Loucy (cell line): Measurements from ENCODE around the gene CLCN6.

Experiments
- H2AFZ ChIP-seq: fragments of 200-600 bp; sonication (generic); 2 replicates; pipeline ENCODE4 v1.6.0; 2016; ENCODE audit warnings: antibody characterized with exemption, mild to moderate bottlenecking, low read length, moderate library complexity
- H3F3A ChIP-seq: fragments of 200-600 bp; 2 replicates; pipeline ENCODE4 v1.6.0; 2016; ENCODE audit warnings: antibody characterized with exemption, low read depth, mild to moderate bottlenecking
- H3K27me3 ChIP-seq: fragments of 200-600 bp; sonication (generic); 2 replicates; pipeline ENCODE4 v1.6.1; 2014; ENCODE audit warnings: low read length, mild to moderate bottlenecking; ENCODE audit not compliant: insufficient read depth, poor library complexity, severe bottlenecking
- H3K36me3 ChIP-seq: fragments of 200-600 bp; sonication (generic); 2 replicates; pipeline ENCODE4 v1.6.1; 2016; ENCODE audit warnings: low read length; ENCODE audit not compliant: insufficient read depth
- H3K4me1 ChIP-seq: fragments of 200-600 bp; sonication (generic); 2 replicates; pipeline ENCODE4 v1.5.1; 2014; ENCODE audit warnings: low read length, mild to moderate bottlenecking; ENCODE audit not compliant: insufficient read depth, poor library complexity, severe bottlenecking
- H3K4me2 ChIP-seq: fragments of 200-600 bp; sonication (generic); 2 replicates; pipeline ENCODE4 v1.6.0; 2014; ENCODE audit warnings: antibody characterized with exemption, low read length, low read depth, mild to moderate bottlenecking; ENCODE audit not compliant: poor library complexity, severe bottlenecking
- H3K4me3 ChIP-seq: fragments of 200-600 bp; sonication (generic); 2 replicates; pipeline ENCODE4 v1.5.1; 2014; ENCODE audit warnings: low read length, mild to moderate bottlenecking, mixed read lengths; ENCODE audit not compliant: poor library complexity, severe bottlenecking
- H3K79me2 ChIP-seq: fragments of 200-600 bp; sonication (generic); 2 replicates; pipeline ENCODE4 v1.6.1; 2014; ENCODE audit warnings: low read length; ENCODE audit not compliant: insufficient read depth
- H3K9ac ChIP-seq: fragments of 200-600 bp; sonication (generic); 2 replicates; pipeline ENCODE4 v1.6.0; 2014; ENCODE audit warnings: mild to moderate bottlenecking, low read depth, low read length, moderate library complexity; ENCODE audit not compliant: poor library complexity, severe bottlenecking
- H3K9me2 ChIP-seq: fragments of 200-600 bp; sonication (generic); replicated peaks from 2 replicates; pipeline ENCODE4 v1.6.1; 2016; ENCODE audit warnings: low read depth, low read length, mixed read lengths
- H3K9me3 ChIP-seq: fragments of 200-600 bp; sonication (generic); 2 replicates; pipeline ENCODE4 v1.6.1; 2014; ENCODE audit warnings: mild to moderate bottlenecking, antibody characterized with exemption, low read length, low read depth; ENCODE audit not compliant: insufficient read depth
- H4K20me1 ChIP-seq: fragments of 200-600 bp; sonication (generic); 2 replicates; pipeline ENCODE4 v1.6.0; 2014; ENCODE audit warnings: antibody characterized with exemption, low read length, mild to moderate bottlenecking; ENCODE audit not compliant: insufficient read depth, poor library complexity, severe bottlenecking
- EZH2phosphoT487 ChIP-seq: fragments of 200-600 bp; IDR thresholded peaks from 2 replicates; pipeline ENCODE4 v1.6.1; 2018; ENCODE audit warnings: antibody characterized with exemption, mild to moderate bottlenecking, moderate library complexity, borderline replicate concordance
- TF ChIP-seq, protein P1 (sequence below): fragments of 200-600 bp; sonication (generic); conservative IDR thresholded peaks from 2 replicates; pipeline ENCODE4 v1.5.1; 2014; ENCODE audit warnings: mild to moderate bottlenecking, antibody characterized with exemption, low read length

The CLCN6 gene

DNA sequence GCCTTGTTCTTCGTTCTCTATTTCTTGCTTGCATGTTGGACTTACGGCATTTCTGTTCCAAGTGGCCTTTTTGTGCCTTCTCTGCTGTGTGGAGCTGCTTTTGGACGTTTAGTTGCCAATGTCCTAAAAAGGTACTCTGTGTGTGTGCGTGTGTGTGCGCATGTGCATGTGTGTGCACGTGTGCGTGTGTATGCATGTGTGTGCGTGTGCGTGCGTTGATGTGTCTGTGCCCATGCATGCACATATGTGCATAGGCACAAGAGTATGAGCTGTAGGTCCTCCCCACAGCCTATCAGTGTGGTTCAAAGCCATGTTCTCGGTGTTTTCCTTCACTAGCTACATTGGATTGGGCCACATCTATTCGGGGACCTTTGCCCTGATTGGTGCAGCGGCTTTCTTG lies 27.9 kb downstream of the CLCN6 start:
- TF ChIP-seq, protein P1, sequence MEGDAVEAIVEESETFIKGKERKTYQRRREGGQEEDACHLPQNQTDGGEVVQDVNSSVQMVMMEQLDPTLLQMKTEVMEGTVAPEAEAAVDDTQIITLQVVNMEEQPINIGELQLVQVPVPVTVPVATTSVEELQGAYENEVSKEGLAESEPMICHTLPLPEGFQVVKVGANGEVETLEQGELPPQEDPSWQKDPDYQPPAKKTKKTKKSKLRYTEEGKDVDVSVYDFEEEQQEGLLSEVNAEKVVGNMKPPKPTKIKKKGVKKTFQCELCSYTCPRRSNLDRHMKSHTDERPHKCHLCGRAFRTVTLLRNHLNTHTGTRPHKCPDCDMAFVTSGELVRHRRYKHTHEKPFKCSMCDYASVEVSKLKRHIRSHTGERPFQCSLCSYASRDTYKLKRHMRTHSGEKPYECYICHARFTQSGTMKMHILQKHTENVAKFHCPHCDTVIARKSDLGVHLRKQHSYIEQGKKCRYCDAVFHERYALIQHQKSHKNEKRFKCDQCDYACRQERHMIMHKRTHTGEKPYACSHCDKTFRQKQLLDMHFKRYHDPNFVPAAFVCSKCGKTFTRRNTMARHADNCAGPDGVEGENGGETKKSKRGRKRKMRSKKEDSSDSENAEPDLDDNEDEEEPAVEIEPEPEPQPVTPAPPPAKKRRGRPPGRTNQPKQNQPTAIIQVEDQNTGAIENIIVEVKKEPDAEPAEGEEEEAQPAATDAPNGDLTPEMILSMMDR = no peak
- TF ChIP-seq EZH2phosphoT487 = no peak
- Histone ChIP-seq H3K9me3 (no peaks in the 10 kb centered on the region), H4K20me1 (no peaks in the 10 kb centered on the region), H3K4me3 (no peak overlapping the region), H3K4me1 (no peaks in the 10 kb centered on the region), H2AFZ (no peak overlapping the region), H3K9ac (no peak overlapping the region), H3F3A (no peaks in the 10 kb centered on the region), H3K36me3 (peaks cover 84% of the 10 kb centered on the region; the same call in 1 of the 2 replicates), H3K79me2 (no peaks in the 10 kb centered on the region), H3K9me2 (no peaks in the 10 kb centered on the region), H3K4me2 (no peak overlapping the region), H3K27me3 (no peaks in the 10 kb centered on the region)

DNA sequence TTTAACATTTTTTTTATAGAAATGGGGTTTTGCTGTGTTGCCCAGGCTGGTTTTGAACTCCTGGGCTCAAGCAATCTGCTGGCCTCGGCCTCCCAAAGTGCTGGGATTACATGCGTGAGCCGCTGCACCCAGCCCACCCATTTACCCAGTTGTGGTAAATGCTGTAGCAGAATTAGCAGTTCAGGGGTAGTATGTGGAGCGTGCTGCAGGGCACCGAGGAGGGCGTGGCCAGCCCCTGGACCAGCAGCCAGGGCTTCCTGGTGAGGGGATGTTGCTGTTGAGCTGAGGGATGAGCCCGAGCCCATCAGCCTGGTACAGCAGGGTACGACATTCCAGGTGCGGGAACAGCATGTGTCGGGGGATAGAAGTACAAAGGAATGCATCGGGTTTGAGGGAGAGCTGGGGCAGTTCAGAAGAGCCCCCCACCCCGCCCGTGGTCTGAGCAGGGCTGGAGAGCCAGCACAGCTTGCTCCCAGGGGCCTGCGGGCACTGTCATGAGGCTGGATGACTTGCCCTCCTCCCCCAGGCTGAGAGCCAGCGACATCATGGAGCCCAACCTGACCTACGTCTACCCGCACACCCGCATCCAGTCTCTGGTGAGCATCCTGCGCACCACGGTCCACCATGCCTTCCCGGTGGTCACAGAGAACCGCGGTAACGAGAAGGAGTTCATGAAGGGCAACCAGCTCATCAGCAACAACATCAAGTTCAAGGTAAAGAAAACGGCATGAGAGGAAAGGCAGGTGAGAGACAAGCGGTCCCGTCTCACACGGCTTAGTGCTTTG lies 29.6 kb downstream of the CLCN6 start:
- H3K9me2 ChIP-seq = no peaks in the 10 kb centered on the region
- H3K4me3 ChIP-seq = no peak overlapping the region
- no peak overlapping the region for H3K4me2 ChIP-seq
- H2AFZ ChIP-seq = no peak overlapping the region
- peaks cover 88% of the 10 kb centered on the region; the same call in 1 of the 2 replicates for H3K36me3 ChIP-seq
- H4K20me1 ChIP-seq = no peaks in the 10 kb centered on the region
- no peak overlapping the region for H3K9ac ChIP-seq
- H3F3A ChIP-seq = no peaks in the 10 kb centered on the region
- no peaks in the 10 kb centered on the region for H3K79me2 ChIP-seq
- H3K9me3 ChIP-seq = no peaks in the 10 kb centered on the region
- no peak for TF ChIP-seq EZH2phosphoT487
- TF ChIP-seq, protein P1 = no peak
- no peaks in the 10 kb centered on the region for H3K27me3 ChIP-seq
- peaks cover under 1% of the 10 kb centered on the region for H3K4me1 ChIP-seq

DNA sequence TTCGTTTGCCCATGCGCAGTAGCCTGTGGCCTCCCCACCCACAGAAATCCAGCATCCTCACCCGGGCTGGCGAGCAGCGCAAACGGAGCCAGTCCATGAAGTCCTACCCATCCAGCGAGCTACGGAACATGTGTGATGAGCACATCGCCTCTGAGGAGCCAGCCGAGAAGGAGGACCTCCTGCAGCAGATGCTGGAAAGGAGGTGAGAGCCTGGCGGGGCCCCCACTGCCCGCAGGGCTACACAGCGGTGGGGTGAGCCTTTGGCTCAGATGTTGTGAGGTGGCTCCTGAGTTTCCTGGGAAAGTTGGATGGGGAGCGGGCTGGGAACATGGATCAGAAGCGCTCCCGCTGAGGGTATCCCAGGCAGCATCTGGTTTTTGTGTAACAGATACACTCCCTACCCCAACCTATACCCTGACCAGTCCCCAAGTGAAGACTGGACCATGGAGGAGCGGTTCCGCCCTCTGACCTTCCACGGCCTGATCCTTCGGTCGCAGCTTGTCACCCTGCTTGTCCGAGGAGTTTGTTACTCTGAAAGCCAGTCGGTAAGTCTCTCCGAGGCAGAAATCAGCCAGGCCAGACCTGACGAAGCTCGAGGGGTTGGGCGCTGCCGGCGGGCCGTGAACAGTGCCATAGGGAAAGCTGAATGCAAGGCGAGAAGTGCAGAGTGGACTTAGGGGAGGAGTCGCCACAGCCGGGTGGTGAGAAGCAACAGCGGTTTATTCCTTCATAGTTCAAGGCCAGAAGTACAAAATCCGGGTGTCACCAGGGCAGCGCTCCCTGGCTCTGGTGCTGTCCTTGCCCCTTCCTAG lies 31.2 kb downstream of the CLCN6 start:
- Histone ChIP-seq H3K79me2 (no peaks in the 10 kb centered on the region), H3F3A (peaks cover 9% of the 10 kb centered on the region; the same call in 1 of the 2 replicates), H3K4me3 (no peak overlapping the region), H3K4me1 (peaks cover 15% of the 10 kb centered on the region), H3K27me3 (no peaks in the 10 kb centered on the region), H3K4me2 (no peak overlapping the region), H3K9me3 (no peaks in the 10 kb centered on the region), H2AFZ (no peak overlapping the region), H4K20me1 (no peaks in the 10 kb centered on the region), H3K36me3 (peaks cover 86% of the 10 kb centered on the region; the same call in 1 of the 2 replicates), H3K9me2 (no peaks in the 10 kb centered on the region), H3K9ac (no peak overlapping the region)
- TF ChIP-seq, protein P1 = no peak
- no peak for TF ChIP-seq EZH2phosphoT487
